Germinal center (tissue), 1 donor: ENCODE results near the gene KLF7.

ENCODE experiments used
- DNase-seq: peaks from one replicate; pipeline ENCODE4 v3.0.0; 2012; ENCODE audit warnings: mixed read lengths, low spot score

KLF7 gene

GRCh38 chr2:207091928-207092327 is 73.8 kb downstream of the KLF7 start:
- DNase-seq: no peak

- DNase-seq: no peak
Measured at GRCh38 chr2:207091176-207091575, 74.6 kb downstream of the KLF7 start.

DNA sequence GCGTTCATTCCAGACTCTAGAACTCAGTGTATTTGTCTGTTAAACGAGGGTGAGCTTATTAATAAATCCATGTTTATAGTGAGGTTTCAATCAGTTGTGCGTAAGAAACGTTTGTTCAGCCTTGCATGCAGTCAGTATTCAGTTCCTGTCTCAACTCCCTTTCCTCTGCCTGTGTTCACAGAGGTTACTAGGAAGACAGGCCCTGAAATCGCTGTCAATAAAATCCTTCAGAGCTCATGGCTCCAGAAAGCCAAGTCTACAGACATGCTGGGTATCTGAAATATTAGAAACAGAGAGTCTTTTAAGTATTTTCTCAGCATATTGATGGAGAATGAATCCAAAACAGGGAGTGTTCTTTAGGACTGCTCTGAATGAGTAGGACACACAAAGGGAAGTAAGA is 75.4 kb downstream of the KLF7 start:
- DNase-seq: no peak

DNA sequence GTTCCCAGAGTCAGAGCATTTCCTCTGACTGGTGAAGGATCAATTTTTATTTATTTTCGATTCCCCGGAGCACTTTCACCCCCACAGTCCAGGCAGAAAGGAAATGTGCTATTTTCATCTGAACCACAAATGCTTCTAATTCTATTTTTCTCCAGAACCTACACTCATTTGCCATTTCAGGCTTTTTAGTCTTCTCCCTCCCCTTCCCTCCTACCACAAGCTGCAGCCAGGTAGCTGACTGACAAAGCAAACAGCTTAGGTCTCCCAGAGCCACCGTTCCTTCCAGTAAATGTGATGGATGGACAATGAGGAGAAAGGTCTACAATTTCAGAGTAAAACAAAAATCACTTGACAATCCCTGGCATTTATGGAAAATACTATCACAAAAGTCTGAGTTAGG is 76.9 kb downstream of the KLF7 start:
- DNase-seq: no peak

DNA sequence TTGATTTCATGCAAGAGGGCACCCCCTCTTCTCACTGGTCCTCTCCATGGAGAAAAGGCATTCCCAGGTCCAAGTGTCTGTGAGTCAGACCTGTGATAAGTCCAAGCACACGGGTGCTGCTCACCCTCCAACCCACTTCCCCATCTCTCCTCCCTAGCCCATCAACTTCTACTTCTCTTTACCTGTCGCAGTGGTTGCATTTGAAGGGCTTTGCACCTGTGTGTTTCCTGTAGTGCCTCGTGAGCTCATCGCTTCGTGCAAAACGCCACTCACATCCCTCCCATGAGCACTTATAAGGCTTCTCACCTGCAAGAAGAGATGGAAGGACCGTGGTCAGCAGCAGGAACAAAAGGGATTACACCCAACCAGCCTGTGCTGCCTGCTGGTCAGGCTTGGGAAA is 77.5 kb downstream of the KLF7 start:
- no peak for DNase-seq

GRCh38 chr2:207087046-207087902 is 78.5 kb downstream of the KLF7 start:
- DNase-seq: no peak

DNA sequence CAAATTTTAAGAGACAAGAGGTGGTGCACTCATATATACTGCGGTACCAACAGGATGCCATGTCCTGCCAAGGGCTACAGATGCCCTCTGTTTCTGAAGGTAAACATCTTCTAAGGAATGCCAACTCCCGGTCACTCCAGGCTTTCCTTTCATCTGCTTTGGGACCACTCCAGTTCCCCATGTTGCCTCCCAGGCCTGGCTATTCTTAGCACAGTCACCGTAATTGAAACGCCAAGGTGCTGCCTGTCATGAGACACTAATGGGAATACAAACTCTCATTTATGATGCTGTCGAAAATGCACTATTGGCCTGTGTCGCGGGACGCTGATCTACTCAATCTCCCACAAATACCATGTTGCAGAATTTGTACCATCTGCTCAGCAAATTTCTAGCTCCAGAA is 79.6 kb downstream of the KLF7 start:
- DNase-seq: no peak

DNA sequence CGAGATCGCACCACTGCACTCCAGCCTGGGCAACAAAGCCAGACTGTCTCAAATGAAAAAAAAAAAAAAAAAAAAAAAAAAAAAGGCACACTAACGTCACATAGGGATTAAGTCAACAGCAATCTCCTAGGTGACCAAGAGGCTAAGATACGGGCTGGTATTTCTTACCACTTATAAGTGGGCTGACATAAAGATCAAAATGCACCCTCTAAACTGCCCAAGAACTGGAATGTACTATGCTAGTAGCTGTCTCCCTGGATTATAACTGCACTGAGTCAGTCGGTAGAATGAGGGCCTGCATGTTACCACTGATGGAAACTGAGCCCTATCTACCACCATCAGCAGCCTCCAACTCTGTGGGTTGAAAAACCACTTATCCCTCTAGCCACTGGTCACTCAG is 80.6 kb downstream of the KLF7 start:
- no peak for DNase-seq

DNA sequence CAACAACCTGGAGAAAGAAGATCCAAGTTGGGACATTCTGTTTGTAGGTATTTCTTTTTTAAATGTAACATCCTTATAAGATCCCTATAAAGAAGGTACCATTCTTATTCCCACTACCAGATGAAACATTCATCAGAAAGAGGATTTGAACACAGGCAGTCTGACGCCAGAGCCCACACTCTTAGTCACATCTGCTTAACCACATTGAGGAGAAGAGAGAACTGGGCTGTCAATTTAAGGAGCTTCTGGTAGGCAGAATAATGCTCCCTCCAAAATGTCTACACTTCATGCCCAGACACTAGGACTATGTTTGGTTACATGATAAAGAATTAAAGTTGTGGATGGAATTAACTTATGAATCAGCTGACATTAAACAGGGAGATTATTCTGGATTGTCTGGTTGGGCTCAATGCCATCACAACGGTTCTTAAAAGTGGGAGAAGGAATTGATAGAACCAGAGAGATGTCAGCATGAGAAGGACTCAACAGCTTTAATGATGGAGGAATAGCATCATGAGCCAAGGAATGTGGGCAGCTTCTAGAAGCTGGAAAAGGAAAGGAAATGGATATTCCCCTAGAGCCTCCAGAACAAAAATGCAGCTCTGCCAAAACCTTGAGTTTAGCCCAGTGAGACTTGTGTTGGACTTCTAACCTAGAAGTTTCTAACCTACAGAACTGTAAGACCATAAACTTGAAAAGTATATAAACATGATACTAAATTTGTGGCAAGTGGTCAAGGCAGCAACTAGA is 82.2 kb downstream of the KLF7 start:
- DNase-seq: no peak

GRCh38 chr2:207082619-207083018 is 83.1 kb downstream of the KLF7 start:
- DNase-seq: no peak

DNA sequence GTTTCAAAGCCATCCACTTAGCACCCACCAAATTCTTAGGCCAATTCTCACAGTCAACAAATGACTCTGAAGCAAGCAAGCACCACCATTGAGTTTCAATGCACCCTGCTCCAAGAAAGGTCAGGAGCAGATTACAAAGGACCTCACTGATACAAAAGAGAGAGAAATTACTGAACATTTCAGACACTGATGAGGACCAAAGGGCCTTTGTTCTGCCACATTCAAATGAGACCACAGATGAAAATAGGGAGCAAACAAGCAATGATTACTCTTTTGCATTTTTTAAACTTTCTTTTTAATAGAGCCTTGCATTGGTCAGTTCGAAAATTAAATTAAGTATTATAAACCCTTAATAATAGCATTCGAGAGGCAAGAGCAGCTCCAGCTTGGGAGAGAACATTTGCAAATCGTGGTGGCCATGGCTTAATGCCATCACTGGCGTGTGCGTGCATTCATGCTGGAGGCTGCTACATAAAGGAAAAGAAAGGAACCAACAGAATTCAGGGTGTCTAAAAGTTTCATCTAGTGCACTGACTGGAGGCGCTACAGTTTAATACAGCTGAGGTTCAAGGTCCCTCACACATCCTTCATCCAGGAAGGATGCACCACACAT is 87.5 kb downstream of the KLF7 start:
- DNase-seq: no peak

- DNase-seq: no peak
Measured at GRCh38 chr2:207077266-207077665, 88.5 kb downstream of the KLF7 start.

DNA sequence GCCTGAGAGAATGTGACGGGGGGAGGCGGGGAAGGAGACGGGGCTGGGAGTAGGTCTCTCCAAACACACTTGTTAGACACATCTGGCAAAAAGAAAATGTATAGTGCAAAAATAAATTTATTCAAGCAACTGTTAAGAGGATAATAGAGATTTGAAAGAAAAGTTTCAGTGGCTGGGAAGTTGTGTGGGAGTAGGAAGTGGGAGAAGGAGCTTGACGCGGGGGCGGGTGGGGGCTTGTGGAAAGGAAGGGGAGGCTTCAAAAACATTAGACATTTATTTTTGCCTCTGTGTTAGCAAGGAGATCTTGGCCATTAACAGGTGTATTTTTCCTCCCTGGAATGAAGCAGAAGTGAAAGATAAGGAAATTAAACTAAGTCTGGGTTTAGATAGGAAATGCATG is 90.3 kb downstream of the KLF7 start:
- no peak for DNase-seq

DNA sequence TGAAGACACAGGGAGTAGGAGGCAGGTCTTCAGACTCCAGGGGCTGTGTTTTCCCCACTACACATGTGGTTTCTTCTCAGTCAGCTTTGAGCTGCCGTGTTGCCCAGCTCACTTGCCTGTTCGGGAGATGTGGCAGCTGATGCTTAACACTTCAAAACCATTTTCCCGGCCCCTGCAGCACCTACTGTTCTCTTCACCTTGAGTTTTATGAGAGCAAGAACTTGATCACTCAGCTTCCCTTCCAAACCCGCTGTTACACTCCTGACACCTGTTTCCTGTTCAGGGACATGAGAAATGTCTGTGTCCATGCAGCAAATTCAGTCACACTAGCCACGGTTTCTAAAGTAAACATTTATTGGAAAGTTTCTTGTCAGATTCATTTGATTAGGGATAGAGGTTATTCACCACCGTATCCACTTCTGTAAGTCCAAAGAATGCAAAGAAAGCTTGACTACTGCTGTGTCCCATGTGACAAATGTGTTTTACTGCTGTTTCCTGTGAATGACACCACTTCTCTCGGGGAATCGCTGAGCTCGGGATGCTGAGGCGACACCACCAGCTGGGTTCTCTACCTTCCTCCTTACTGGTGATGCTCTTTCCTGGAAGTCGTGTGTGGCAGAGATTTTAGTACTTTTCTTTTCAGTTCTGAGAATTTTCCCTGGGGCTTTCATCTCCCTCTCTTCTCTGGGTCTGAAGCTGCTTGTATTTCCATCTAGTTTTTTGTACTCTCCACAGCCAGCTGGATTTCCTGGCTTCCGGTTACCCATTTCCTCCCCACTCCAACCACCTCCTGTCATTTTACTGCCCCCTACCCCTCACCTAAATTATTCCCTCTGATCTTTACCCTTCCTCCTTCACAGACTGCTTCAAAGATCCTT is 91.7 kb downstream of the KLF7 start:
- DNase-seq: peak; percentile 35

GRCh38 chr2:207073412-207073800 is 92.3 kb downstream of the KLF7 start:
- no peak for DNase-seq

- peak; percentile 15 for DNase-seq
Measured at GRCh38 chr2:207072571-207072970, 93.2 kb downstream of the KLF7 start.

GRCh38 chr2:207071820-207072219 is 93.9 kb downstream of the KLF7 start:
- peak; percentile 71 for DNase-seq

GRCh38 chr2:207067473-207067872 is 98.3 kb downstream of the KLF7 start:
- no peak for DNase-seq

- DNase-seq: no peak
Measured at GRCh38 chr2:207066791-207067460, 98.8 kb downstream of the KLF7 start.

DNA sequence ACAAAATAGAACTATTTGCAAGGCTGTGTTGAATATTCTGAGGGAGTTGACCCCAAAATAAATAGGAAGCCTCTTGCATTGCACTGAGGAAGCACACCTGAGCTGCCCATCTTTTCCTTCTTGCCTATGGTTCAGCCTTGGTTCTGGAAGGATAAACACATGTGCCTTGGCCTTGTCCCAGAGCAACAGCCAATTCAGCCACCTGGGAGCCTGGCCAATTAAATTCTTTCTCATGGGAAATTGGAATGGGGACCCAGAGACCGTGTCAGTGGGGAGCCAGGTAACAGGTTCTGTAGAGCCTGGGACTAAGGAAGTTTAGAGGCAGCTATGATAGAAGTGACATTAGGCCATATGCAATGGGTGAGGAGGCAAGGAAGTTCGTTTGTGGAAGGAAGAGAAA is 99.6 kb downstream of the KLF7 start:
- DNase-seq: no peak

- no peak for DNase-seq
Measured at GRCh38 chr2:207064128-207064690, 101.5 kb downstream of the KLF7 start.
